ENCODE results near the gene CCN5.

The CCN5 gene

DNA sequence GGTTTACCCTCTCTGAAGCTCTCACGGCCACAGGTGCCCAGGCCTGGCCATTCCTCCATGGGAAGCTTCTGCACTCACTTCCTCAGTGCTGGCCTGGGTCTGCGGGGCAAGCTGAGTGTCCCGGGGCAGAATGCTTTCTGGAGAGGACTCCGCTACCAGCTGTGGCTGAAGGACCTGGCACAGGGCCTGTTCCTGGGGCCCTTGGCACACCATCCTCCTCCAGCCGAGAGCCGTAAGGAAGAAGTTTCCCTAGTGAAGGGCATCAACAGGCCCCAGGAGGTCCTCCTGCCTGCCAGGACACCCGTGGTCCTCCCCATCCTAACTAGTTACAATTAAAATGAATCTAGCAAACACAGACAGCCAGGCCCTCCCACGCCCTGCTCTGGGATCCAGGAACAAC is 16.5 kb downstream of the CCN5 start:
- H3K4me3 ChIP-seq (ENCODE audit: low read length): no peak overlapping the region
- DNase-seq (ENCODE audit: low read depth): no peak

DNA sequence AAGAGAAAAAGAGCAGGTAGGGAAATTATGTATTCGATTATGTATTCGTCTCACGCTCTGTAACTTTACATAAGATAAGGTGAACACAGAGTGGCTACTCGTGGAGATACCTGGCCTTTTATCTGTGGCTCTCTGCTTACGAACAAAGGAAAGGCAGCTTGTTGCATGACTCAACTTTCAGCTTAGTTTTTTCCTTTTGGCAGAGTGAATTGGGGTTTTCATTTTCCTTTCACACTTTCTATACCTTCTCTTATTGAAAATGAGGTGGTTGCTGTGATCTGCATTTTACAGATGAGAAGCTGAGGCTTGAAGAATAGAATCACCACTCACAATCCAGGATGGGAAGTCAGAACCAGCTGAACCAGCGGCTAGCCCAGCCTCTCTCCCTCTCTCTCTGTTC is 17.2 kb downstream of the CCN5 start:
- no peak overlapping the region for H3K4me3 ChIP-seq (ENCODE audit: low read length)

More for the DNA sequence above, 16.5 kb downstream of the CCN5 start:
- TF ChIP-seq, protein P1, sequence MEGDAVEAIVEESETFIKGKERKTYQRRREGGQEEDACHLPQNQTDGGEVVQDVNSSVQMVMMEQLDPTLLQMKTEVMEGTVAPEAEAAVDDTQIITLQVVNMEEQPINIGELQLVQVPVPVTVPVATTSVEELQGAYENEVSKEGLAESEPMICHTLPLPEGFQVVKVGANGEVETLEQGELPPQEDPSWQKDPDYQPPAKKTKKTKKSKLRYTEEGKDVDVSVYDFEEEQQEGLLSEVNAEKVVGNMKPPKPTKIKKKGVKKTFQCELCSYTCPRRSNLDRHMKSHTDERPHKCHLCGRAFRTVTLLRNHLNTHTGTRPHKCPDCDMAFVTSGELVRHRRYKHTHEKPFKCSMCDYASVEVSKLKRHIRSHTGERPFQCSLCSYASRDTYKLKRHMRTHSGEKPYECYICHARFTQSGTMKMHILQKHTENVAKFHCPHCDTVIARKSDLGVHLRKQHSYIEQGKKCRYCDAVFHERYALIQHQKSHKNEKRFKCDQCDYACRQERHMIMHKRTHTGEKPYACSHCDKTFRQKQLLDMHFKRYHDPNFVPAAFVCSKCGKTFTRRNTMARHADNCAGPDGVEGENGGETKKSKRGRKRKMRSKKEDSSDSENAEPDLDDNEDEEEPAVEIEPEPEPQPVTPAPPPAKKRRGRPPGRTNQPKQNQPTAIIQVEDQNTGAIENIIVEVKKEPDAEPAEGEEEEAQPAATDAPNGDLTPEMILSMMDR (conservative IDR thresholded peaks at IDR 0.05; ENCODE audit: low read length): no peak

DNA sequence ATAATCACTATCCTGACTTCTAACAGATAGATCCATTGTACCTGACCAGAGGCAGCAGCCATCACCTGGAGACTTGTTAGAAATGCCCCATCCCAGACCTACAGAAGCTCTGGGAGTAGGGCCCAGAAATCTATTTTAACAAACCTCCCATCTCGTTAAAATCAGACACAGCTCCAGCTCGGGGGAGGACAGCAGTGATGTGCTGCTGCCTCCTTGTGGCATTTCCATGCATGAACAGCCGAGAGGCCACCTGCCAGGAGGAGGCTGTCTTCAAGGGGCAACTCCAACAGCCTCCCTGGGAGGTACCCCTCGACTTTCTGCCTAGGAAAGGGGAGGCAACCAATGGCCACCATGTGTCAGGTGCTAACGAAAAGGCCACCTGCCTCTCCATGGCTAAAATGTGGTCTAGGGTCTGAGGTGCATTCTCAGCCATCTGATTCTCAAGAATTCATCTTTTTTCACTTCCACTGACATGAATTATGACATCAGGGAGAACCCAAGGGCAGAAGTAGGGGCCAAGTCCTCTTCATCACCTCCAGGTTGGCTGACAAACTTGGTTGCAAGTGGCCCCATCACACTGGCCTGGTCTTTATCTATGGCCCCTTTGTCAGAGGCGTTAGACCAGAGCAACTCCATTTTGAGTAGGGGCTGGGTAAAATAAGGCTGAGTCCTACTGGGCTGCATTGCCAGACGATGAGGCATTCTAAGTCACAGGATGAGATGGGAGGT is 18.3 kb downstream of the CCN5 start:
- H3K4me3 ChIP-seq (ENCODE audit: low read length): no peak overlapping the region
- DNase-seq (ENCODE audit: low read depth): peak; percentile 69
- TF ChIP-seq, protein P1 (conservative IDR thresholded peaks at IDR 0.05; ENCODE audit: low read length): peak; percentile 93

More for the DNA sequence above, 17.2 kb downstream of the CCN5 start:
- TF ChIP-seq, protein P1 (conservative IDR thresholded peaks at IDR 0.05; ENCODE audit: low read length): no peak
- DNase-seq (ENCODE audit: low read depth): no peak

DNA sequence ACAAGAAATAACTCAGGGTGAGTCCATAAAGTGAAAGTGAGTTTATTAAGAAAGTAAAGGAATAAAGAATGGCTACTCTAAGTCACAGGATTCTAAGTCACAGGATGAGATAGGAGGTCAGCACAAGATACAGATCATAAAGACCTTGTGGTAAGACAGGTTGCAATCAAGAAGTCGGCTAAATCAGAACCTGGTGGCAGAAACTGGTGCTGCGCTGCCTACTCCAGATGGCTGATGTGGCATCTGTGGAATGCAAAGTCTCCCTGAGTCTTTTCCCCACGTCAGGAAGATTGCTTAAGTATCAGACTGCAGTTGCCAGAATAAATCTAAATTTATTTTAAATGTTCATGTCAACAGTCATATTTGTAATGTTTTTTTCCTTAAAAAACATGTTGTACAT is 19.8 kb downstream of the CCN5 start:
- TF ChIP-seq, protein P1 (conservative IDR thresholded peaks at IDR 0.05; ENCODE audit: low read length): peak; percentile 52
- DNase-seq (ENCODE audit: low read depth): peak; percentile 87
- no peak overlapping the region for H3K4me3 ChIP-seq (ENCODE audit: low read length)

DNA sequence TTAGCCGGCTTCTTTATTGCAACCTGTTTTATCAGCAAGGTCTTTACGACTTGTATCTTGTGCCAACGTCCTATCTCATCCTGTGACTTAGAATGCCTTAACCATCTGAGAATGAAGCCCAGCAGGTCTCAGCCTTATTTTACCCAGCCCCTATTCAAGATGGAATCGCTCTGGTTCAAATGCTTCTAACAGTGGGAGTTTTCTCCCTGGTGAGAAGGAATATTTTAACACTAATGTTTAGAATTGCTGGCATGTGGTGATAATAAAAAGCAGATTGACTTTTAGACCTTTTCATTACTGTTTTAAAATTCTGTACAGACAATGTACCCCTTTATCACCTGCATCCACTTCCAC is 20.6 kb downstream of the CCN5 start:
- no peak overlapping the region for H3K4me3 ChIP-seq (ENCODE audit: low read length)
- no peak for DNase-seq (ENCODE audit: low read depth)
- TF ChIP-seq, protein P1 (conservative IDR thresholded peaks at IDR 0.05; ENCODE audit: low read length): no peak

DNA sequence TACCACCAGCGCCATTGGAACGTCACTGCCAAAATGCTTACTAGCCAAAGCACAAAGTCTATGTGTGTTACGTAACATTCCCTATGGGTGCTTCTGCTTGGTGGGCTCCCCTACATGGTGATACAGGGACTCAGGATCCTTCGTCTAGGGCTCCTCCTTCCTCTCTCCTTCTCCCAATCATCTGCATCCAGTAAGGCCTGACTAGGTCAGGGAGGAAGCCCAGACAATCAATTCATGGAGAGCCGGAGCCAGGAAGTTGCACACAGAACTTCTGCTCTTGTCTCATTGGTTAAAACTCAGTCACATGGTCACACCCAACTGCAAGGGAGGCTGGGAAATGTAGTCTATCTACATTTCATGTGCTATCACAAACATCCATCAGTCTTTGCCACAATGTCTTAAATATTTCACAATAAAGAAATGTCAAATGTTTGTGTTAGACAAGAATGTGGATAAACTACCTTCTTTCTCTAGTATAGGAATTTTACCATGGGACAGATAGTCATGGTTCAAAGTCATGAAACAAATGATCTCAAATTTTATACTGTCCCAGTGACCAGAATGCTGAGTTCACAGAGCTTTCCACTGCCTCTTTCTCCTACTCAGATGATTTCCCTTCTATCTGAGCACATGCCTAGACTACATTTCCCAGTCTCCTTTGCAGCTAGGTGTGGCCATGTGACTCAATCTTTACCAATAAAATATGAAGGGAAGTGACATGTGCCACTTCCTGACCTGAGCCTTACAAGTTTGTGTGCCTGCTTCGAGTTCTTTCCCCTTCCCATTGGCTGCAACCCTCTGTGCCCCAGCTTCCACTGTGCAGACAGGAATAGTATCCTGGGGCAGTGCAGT is 21.2 kb downstream of the CCN5 start:
- TF ChIP-seq, protein P1 (conservative IDR thresholded peaks at IDR 0.05; ENCODE audit: low read length): 0 out of 2 replicates have a peak, but pooled peaks have one; percentile 13
- peak; percentile 87 for DNase-seq (ENCODE audit: low read depth)
- no peak overlapping the region for H3K4me3 ChIP-seq (ENCODE audit: low read length)
